CD4-positive, alpha-beta T cell (primary cell): ENCODE results near the gene NAT9. TPM values are rescaled to one million over a fixed set of nuclear protein-coding genes. Genes with fewer than 3 reads are reported as not detected.

Source experiments
- ATAC-seq: fragments of 200-7000 bp; cut with Tn5 transposase; one replicate; pipeline ENCODE4 v1.10.0; 2022; ENCODE audit warnings: mild to moderate bottlenecking; ENCODE audit not compliant: poor library complexity
- CTCF ChIA-PET: fragments of 350-600 bp; sonication (Branson Sonifier 250); formaldehyde crosslinking; loops from one replicate; lab custom pipeline; 2021; ENCODE audit warnings: antibody characterized with exemption, inconsistent platforms; lab: Charles Lee
- POLR2A ChIA-PET: fragments of 350-600 bp; sonication (Branson Sonifier 250); formaldehyde crosslinking; loops from one replicate; lab custom pipeline; 2021; ENCODE audit warnings: antibody characterized with exemption, inconsistent platforms; lab: Charles Lee
- DNase-seq, 14 experiments: peaks; one replicate each; pipeline ENCODE4 v3.0.0-alpha.2; 2013 to 2020; ENCODE audit warnings: mixed read lengths in 2 of 14
- H3K27ac ChIP-seq, 2 donors: one replicate each; pipeline versions ENCODE4 v1.5.1 to v1.7.0; 2013; ENCODE audit warnings: low read length in 2 of 2, low read depth in 1 of 2, mild to moderate bottlenecking in 1 of 2
- H3K27me3 ChIP-seq, 2 experiments: 1 replicate in 1 of 2; 2 replicates in 1 of 2; pipeline versions ENCODE4 v1.6.1 to v1.7.0; 2013; ENCODE audit warnings: low read length in 2 of 2, control low read depth in 1 of 2, mild to moderate bottlenecking in 1 of 2, moderate library complexity in 1 of 2; ENCODE audit not compliant: insufficient read depth in 2 of 2, control insufficient read depth in 1 of 2
- H3K36me3 ChIP-seq: one replicate; pipeline ENCODE4 v1.6.1; 2013; ENCODE audit warnings: low read length, control low read depth; ENCODE audit not compliant: insufficient read depth
- H3K4me1 ChIP-seq: one replicate; pipeline ENCODE4 v1.6.1; 2013; ENCODE audit warnings: low read length, control low read depth; ENCODE audit not compliant: insufficient read depth
- H3K4me3 ChIP-seq: one replicate; pipeline ENCODE4 v1.5.1; 2013; ENCODE audit warnings: mild to moderate bottlenecking, low read length, moderate library complexity
- H3K9me3 ChIP-seq, 2 experiments: 1 replicate in 1 of 2; 2 replicates in 1 of 2; pipeline versions ENCODE4 v1.6.1 to v1.7.0; 2013; ENCODE audit warnings: low read length in 2 of 2, mild to moderate bottlenecking in 2 of 2, control low read depth in 1 of 2, moderate library complexity in 1 of 2; ENCODE audit not compliant: control insufficient read depth in 1 of 2, insufficient read depth in 1 of 2
- H3K27ac Mint-ChIP-seq: one replicate; pipeline ENCODE4 v1.8.0; 2020; ENCODE audit warnings: mixed read lengths
- H3K27me3 Mint-ChIP-seq: one replicate; pipeline ENCODE4 v1.8.0; 2021; ENCODE audit warnings: mixed read lengths
- H3K36me3 Mint-ChIP-seq: one replicate; pipeline ENCODE4 v1.8.0; 2021; ENCODE audit warnings: low read depth, mixed read lengths
- H3K4me1 Mint-ChIP-seq: one replicate; pipeline ENCODE4 v1.8.0; 2021; ENCODE audit warnings: low read depth, mixed read lengths
- H3K4me3 Mint-ChIP-seq: one replicate; pipeline ENCODE4 v1.8.0; 2020; ENCODE audit warnings: mild to moderate bottlenecking, mixed read lengths
- H3K9me3 Mint-ChIP-seq: one replicate; pipeline ENCODE4 v1.8.0; 2020; ENCODE audit warnings: mixed read lengths
- intact Hi-C, 2 experiments: fragments of 100-400 bp; cut with DNase I in 1 of 2; cut with micrococcal nuclease in 1 of 2; formaldehyde crosslinking; loops; one replicate each; pipeline versions ENCODE4 v1.15.1 to v1.9.0; 2023 to 2025; cut with DNase I, micrococcal nuclease
- polyA plus RNA-seq, 2 donors: library from polyadenylated mRNA; unstranded; fragments of 120-200 nt; gene quantifications; one replicate each; pipeline ENCODE4 v1.2.1, GENCODE V29; 2013
- total RNA-seq, 174 experiments: library from RNA in 2 of 174; stranded (reverse) in 2 of 174; gene quantifications; one replicate each; pipeline ENCODE4 v1.2.3 and lab custom pipeline; 2021 to 2026
- TF ChIP-seq, protein P1 (sequence below): fragments of 200-600 bp; IDR thresholded peaks from one replicate; pipeline ENCODE4 v1.8.0; 2022; ENCODE audit warnings: antibody characterized with exemption, mild to moderate bottlenecking

NAT9 gene, protein sequence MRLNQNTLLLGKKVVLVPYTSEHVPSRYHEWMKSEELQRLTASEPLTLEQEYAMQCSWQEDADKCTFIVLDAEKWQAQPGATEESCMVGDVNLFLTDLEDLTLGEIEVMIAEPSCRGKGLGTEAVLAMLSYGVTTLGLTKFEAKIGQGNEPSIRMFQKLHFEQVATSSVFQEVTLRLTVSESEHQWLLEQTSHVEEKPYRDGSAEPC
- total RNA-seq (10 to 100 TPM; 34.6 to 38.2 TPM), total RNA-seq (lab: John Stamatoyannopoulos, UW) (20.4 to 86.2 (median 48.1) reads per million in 172 experiments)
- 25.5 TPM for polyA plus RNA-seq (2013, experiment 1 of 2)
- 30.0 TPM for polyA plus RNA-seq (2013, experiment 2 of 2)

DNA sequence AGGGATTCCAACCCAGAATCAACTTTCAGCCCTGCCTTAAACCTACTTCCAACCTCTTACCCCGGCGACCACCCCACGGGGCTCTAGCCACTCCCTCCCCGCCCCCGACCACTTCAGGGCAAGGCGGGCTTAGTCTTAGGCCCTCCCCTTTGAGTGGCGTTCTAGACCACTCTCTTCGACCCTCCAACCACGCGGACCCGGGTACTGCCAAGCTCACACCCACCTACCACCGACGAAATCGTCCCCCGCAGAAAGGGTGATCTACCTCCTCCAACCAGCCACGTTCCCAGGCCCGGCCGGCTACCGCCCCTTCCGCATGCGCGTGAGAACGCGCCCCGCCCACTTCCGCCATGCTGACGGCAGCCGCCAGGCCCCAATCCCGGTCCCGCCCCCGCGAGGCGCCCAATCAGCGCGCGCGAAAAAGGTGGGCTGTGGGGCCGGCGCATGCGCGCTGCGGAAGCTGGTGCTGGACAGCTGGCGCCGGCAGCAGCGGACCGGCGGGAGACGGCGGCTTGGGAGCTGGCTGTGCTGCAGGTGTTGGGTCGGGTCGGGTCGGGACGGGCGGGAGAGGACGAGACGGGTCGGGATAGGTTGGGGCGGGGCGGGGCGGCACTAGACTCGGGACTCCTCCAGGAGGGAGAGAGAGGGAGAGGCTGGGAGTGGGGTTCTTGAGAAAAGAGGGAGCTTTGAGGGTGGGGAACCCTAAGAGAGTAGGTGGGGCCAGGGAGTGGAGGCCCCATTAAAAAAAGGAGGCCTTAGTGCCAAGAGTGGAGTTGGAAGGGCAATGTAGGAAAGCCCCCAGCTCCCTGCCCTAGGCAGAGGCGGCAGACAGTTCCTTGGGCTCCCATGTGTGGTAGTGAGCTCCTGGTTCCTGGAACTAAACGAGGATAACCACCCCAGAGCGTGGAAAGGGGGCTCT, at the start of gene NAT9:
TSS of gene NAT9 (minus strand) at position 302 of the 919 bp plus-strand sequence. CDS start 647 bp downstream, outside the sequence.
- H3K27me3 ChIP-seq: no peaks in the 10 kb centered on the region
- peaks cover 77% of the 10 kb centered on the region for H3K4me1 ChIP-seq
- ChIA-PET CTCF (interaction anchor here (1.1 to 4.4 kb wide), 3 partner anchors 15 to 119 kb away, joined by 5 to 24 read pairs (median 6); partner anchors contain the start of gene RAB37), POLR2A (interaction anchor here (0.7 to 4.0 kb wide), 12 partner anchors 15 to 97 kb away, joined by 3 to 27 read pairs (median 4); partner anchors contain the start of genes FDXR and RAB37)
- ATAC-seq: peak; percentile 72
- TF ChIP-seq, protein P1, sequence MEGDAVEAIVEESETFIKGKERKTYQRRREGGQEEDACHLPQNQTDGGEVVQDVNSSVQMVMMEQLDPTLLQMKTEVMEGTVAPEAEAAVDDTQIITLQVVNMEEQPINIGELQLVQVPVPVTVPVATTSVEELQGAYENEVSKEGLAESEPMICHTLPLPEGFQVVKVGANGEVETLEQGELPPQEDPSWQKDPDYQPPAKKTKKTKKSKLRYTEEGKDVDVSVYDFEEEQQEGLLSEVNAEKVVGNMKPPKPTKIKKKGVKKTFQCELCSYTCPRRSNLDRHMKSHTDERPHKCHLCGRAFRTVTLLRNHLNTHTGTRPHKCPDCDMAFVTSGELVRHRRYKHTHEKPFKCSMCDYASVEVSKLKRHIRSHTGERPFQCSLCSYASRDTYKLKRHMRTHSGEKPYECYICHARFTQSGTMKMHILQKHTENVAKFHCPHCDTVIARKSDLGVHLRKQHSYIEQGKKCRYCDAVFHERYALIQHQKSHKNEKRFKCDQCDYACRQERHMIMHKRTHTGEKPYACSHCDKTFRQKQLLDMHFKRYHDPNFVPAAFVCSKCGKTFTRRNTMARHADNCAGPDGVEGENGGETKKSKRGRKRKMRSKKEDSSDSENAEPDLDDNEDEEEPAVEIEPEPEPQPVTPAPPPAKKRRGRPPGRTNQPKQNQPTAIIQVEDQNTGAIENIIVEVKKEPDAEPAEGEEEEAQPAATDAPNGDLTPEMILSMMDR: no peak
- no peaks in the 10 kb centered on the region for H3K9me3 ChIP-seq
- H3K4me3 ChIP-seq: peak within 1 kb of the TSS; percentile 79
- Mint-ChIP-seq H3K27me3 (no peaks in the 10 kb centered on the region), H3K9me3 (no peaks in the 10 kb centered on the region), H3K27ac (peak within 1 kb of the TSS; percentile 86), H3K36me3 (peaks cover 57% of the 10 kb centered on the region), H3K4me3 (peak within 1 kb of the TSS; percentile 99), H3K4me1 (peaks cover 64% of the 10 kb centered on the region)
- peaks cover 32% of the 10 kb centered on the region for H3K36me3 ChIP-seq
- H3K27ac ChIP-seq: peak within 1 kb of the TSS; percentile 48 to 51
- DNase-seq: peak; percentile 96 to 100 (median 99)
- intact Hi-C loops: loop anchor here (1.0 to 5.0 kb wide), 3 partner anchors 15 to 96 kb away; partner anchors contain the start of gene FDXR (in 1 of the 2)

DNA sequence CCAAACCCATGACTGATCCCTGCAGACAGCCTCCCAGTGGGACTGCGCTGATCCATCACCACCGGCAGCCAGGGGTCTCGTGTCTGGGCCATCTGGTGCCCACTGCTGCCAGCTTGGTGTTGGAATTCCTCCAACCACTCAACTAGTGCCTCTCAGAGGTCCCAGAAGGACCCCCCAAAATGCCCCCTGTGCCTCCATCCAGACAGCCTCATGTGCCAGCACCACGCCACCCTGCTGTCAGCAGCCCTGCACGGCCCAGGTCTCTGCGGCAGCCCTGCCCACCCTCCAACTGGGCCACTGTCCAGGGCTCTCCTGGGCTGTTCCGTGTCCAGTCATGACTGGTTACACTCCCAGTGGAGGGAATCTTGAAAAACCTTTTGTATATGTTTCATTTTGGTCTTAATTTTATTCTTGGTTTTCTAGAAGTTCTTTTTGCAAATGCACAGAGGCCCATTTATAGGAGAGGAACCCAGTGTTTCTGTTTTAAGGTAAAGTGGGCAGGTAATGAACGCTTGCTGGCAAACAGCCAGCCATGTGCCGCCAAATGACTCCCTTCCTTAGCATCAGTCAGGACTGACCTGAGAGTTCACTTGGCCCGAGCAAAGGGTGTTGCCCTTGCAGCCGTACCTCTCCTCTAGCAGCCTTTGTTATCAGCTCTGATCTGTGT, 48.9 kb upstream of the NAT9 start:
- Histone ChIP-seq H3K4me1 (no peaks in the 10 kb centered on the region), H3K4me3 (no peak overlapping the region), H3K27ac (no peak overlapping the region), H3K9me3 (no peaks in the 10 kb centered on the region), H3K36me3 (peaks cover 50% of the 10 kb centered on the region), H3K27me3 (no peaks in the 10 kb centered on the region)
- DNase-seq: no peak
- POLR2A ChIA-PET: no interaction called here
- CTCF ChIA-PET: no interaction called here
- peaks cover 27% of the 10 kb centered on the region for H3K36me3 Mint-ChIP-seq
- no peaks in the 10 kb centered on the region for H3K27me3 Mint-ChIP-seq
- no peak for ATAC-seq
- no peaks in the 10 kb centered on the region for H3K9me3 Mint-ChIP-seq
- no peak overlapping the region for H3K4me3 Mint-ChIP-seq
- H3K4me1 Mint-ChIP-seq: no peaks in the 10 kb centered on the region
- no peak overlapping the region for H3K27ac Mint-ChIP-seq
- intact Hi-C loops: no loop called here
- TF ChIP-seq, protein P1: no peak

DNA sequence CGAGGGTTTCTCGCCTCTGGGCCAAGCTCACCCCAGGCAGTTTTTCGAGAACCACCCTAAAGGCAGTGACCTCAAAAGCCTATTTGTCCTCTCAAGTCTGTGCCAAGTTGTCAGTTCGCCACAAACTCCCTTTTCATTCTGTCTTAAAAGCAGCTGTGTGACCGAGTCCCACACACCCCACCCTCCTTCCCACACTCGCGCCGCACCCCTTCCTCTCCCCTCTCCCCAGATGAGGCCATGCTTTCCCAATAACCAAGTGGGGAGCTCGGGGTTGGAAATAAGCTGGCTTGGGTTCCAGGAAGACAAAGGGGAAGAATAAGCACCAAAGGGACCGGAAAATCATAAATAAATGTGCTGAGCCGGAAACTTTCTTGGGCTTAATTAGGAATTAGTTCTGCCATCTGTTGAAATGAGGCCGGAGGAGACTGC, 46.8 kb upstream of the NAT9 start:
- Mint-ChIP-seq H3K4me1 (no peaks in the 10 kb centered on the region), H3K4me3 (no peak overlapping the region), H3K27ac (no peak overlapping the region), H3K27me3 (no peaks in the 10 kb centered on the region), H3K36me3 (peaks cover 45% of the 10 kb centered on the region), H3K9me3 (no peaks in the 10 kb centered on the region)
- Histone ChIP-seq H3K9me3 (no peaks in the 10 kb centered on the region), H3K27me3 (no peaks in the 10 kb centered on the region), H3K27ac (no peak overlapping the region), H3K4me1 (no peaks in the 10 kb centered on the region), H3K36me3 (peaks cover 61% of the 10 kb centered on the region), H3K4me3 (no peak overlapping the region)
- ATAC-seq (no peak), DNase-seq (no peak)
- TF ChIP-seq, protein P1: no peak
- ChIA-PET POLR2A (no interaction called here), CTCF (no interaction called here)
- intact Hi-C loops: no loop called here
